GM12873 (cell line): ENCODE measurements around the gene SLC29A1.

Experiments
- CTCF ChIP-seq: IDR thresholded peaks from 2 replicates; pipeline ENCODE4 v1.5.1; 2012; ENCODE audit warnings: low read depth, mild to moderate bottlenecking, moderate library complexity, low read length, control low read depth; ENCODE audit not compliant: insufficient read depth; ENCODE audit errors: missing control alignments

Gene SLC29A1

DNA sequence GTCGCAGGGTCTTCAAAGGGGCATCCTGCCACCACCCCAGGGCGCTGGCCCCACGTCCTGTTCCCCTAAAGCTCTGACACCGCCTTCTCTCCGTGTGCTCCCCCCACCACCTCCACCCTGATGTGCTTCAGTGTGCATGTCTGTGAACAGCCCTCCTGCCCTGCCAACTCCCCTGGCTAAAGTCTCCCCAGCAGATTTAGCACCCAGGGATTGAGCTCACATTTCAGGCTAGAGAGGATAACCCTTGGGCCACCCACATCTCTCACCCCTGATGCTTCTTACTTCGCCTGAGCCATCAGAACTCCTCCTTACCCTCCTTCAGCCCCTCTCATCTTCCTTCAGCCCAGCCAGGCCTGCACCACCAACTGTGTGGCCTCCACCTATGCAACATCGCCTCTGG lies 54.4 kb downstream of the SLC29A1 start:
- no peak for TF ChIP-seq CTCF

- TF ChIP-seq CTCF = no peak
Measured at GRCh38 chr6:44278315-44278714, 54.9 kb downstream of the SLC29A1 start.

DNA sequence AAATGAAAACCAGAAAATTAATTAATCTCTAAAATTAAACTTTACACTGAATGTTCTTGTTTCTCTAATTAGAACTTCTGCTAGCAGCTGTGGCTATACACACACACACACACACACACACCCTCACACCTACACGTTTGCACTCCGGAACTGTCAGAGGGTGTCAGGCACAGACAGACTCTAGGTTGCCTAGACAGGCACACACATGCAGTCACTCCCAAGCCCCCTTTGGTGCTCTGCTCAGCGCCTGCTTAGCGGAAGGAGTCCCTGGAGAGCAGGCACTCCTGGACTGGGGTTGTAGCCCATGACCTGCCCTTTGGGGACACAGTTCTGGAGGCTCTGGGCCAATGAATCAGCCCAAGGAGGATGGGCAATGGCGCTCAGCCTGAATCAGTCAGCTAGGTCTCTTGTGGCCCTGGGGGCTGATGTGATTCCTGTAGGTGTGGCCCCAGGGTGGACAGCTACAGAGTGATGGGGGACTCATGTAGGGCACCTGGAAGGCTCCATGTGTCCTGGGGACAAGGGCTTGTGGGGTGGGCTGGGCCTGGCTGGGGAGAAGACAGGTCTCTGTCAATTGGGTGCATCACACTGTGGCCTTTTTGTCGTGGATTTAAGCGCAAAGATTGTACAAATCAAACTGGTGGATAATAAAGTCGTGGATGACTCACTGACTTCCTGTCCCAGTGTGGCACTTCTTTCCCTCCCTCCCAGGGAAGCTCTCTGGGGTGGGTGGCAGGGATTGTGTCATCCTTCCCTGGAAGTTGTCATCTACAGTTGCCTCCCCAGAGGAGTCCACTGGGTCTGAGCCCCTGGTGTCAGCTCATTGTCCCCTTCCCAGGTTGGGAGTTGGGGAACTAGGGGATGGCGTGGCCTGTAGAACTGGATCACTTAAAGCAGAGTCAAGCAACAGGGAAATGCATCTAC lies 55.6 kb downstream of the SLC29A1 start:
- no peak for TF ChIP-seq CTCF
